HEK293 (cell line): ENCODE data around the gene DNAI1.

ENCODE experiments used
- CTCF ChIA-PET: fragments of 350-600 bp; formaldehyde crosslinking; extraction: SDS; loops from one replicate; lab custom pipeline; 2021; ENCODE audit warnings: antibody characterized with exemption; lab: Yijun Ruan, JAX
- POLR2A ChIA-PET: fragments of 300-600 bp; formaldehyde crosslinking; extraction: SDS; loops from one replicate; lab custom pipeline; 2020; ENCODE audit warnings: antibody characterized with exemption, inconsistent platforms; lab: Yijun Ruan, JAX
- H3K27ac ChIP-seq: fragments of 200-500 bp; sonication (Bioruptor generic); 2 replicates; pipeline ENCODE4 v1.5.1; 2014; ENCODE audit warnings: low read depth, low read length, control low read depth, inconsistent platforms; ENCODE audit errors: extremely low read depth
- H3K36me3 ChIP-seq, 2 experiments: fragments of 200-500 bp in 1 of 2; sonication (Bioruptor generic) in 1 of 2; 1 replicate in 1 of 2; 2 replicates in 1 of 2; pipeline ENCODE4 v1.5.1; 2014 to 2017; ENCODE audit warnings: inconsistent platforms in 2 of 2, low read length in 2 of 2; ENCODE audit not compliant: control insufficient read depth in 2 of 2, insufficient read depth in 1 of 2
- H3K4me1 ChIP-seq: fragments of 200-500 bp; sonication (Bioruptor generic); 2 replicates; pipeline ENCODE4 v1.5.1; 2014; ENCODE audit warnings: mild to moderate bottlenecking, low read length, inconsistent platforms; ENCODE audit not compliant: control insufficient read depth, insufficient read depth
- H3K4me3 ChIP-seq: 2 replicates; pipeline ENCODE4 v1.5.1; 2011; ENCODE audit warnings: low read depth, mild to moderate bottlenecking, control low read depth, low read length, moderate library complexity
- H3K9me3 ChIP-seq: fragments of 200-500 bp; sonication (Bioruptor generic); 2 replicates; pipeline ENCODE4 v1.5.1; 2014; ENCODE audit warnings: low read depth, low read length, inconsistent platforms; ENCODE audit not compliant: control insufficient read depth, insufficient read depth
- FEZF1 ChIP-seq: fragments of 450-650 bp; formaldehyde crosslinking; IDR thresholded peaks from 2 replicates; pipeline ENCODE4 v1.5.1; 2016; ENCODE audit warnings: missing biosample characterization, missing genetic modification characterization
- KLF8 ChIP-seq: fragments of 450-650 bp; formaldehyde crosslinking; IDR thresholded peaks from 2 replicates; pipeline ENCODE4 v1.5.1; 2016; ENCODE audit warnings: missing biosample characterization, missing genetic modification characterization
- REPIN1 ChIP-seq: fragments of 450-650 bp; formaldehyde crosslinking; IDR thresholded peaks from 2 replicates; pipeline ENCODE4 v1.5.1; 2017; ENCODE audit warnings: missing biosample characterization, missing genetic modification characterization, low read depth
- ZFP69B ChIP-seq: fragments of 450-650 bp; formaldehyde crosslinking; IDR thresholded peaks from 2 replicates; pipeline ENCODE4 v1.5.1; 2016; ENCODE audit warnings: missing biosample characterization, missing genetic modification characterization
- ZNF146 ChIP-seq: fragments of 450-650 bp; formaldehyde crosslinking; IDR thresholded peaks from 2 replicates; pipeline ENCODE4 v1.5.1; 2016; ENCODE audit warnings: missing biosample characterization, missing genetic modification characterization
- ZNF223 ChIP-seq: fragments of 450-650 bp; formaldehyde crosslinking; IDR thresholded peaks from 2 replicates; pipeline ENCODE4 v1.5.1; 2016; ENCODE audit warnings: missing biosample characterization, missing genetic modification characterization
- ZNF473 ChIP-seq: fragments of 450-650 bp; formaldehyde crosslinking; IDR thresholded peaks from 2 replicates; pipeline ENCODE4 v1.5.1; 2017; ENCODE audit warnings: missing biosample characterization, missing genetic modification characterization
- ZNF610 ChIP-seq: fragments of 450-650 bp; formaldehyde crosslinking; IDR thresholded peaks from 2 replicates; pipeline ENCODE4 v1.5.1; 2016; ENCODE audit warnings: missing biosample characterization, missing genetic modification characterization, borderline replicate concordance
- TF ChIP-seq, protein P1 (sequence below): fragments of 450-650 bp; formaldehyde crosslinking; IDR thresholded peaks from 2 replicates; pipeline ENCODE4 v1.5.1; 2016; ENCODE audit warnings: missing biosample characterization, missing genetic modification characterization
- TF ChIP-seq, protein P2 (sequence below): fragments of 450-650 bp; formaldehyde crosslinking; optimal IDR thresholded peaks from 2 replicates; pipeline ENCODE3; 2016; ENCODE audit warnings: missing biosample characterization, mild to moderate bottlenecking, missing genetic modification characterization
- TF ChIP-seq, protein P3 (sequence below): fragments of 450-650 bp; formaldehyde crosslinking; IDR thresholded peaks from 2 replicates; pipeline ENCODE4 v1.5.1; 2016; ENCODE audit warnings: missing biosample characterization, missing genetic modification characterization
- TF ChIP-seq, protein P4 (sequence below): fragments of 450-650 bp; formaldehyde crosslinking; IDR thresholded peaks from 2 replicates; pipeline ENCODE4 v1.5.1; 2016; ENCODE audit warnings: missing biosample characterization, missing genetic modification characterization

The DNAI1 gene

DNA sequence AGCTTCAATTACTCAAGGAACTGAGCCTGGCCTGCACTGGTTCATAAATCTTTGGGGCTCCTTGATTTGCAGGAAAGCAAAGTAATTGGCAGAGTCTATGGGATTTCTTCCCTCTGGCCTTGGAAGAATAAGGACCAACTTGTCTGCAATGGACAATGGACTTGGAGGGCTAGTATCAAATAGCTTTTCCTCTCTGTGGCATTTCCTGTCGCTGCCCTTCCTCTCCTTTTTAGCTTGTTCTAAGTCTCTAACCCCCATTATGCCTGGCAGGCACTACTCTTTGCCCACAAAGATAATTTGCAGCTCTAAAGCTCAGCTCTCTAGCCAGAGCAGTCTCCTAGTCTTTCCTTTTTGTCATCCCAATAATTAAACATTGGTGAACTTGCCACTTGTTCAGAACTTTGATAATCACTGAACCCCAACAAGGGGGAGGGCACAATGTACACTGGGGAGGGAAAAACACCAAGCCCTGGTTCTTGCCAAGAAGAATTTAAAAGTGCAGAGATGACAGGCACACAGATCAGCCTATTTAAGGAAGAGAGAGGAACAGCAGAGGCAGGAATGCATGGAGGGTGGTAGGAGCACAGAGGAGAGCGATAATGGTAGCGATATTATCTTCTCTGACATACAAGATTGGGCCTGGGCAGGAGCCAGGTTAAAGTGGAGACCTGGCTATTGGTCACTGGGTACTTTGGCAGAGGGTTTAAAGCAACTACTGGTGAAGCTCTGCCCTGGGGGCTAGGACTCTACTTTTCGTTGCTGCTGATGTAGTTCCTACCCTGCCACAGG is 38.7 kb upstream of the DNAI1 start:
- H3K36me3 ChIP-seq, result no peaks in the 10 kb centered on the region; a peak in 1 of 3 replicates
- ChIA-PET CTCF (interaction anchor here (0.6 to 2.4 kb wide), 3 partner anchors 16 to 172 kb away, joined by 3 to 8 read pairs (median 7); a partner anchor contains a TSS), POLR2A (interaction anchor here (0.8 kb wide), 1 partner anchor 16 kb away, joined by 3 read pairs; no protein-coding TSS in a partner anchor)
- no peak overlapping the region for H3K27ac ChIP-seq
- TF ChIP-seq, protein P1, sequence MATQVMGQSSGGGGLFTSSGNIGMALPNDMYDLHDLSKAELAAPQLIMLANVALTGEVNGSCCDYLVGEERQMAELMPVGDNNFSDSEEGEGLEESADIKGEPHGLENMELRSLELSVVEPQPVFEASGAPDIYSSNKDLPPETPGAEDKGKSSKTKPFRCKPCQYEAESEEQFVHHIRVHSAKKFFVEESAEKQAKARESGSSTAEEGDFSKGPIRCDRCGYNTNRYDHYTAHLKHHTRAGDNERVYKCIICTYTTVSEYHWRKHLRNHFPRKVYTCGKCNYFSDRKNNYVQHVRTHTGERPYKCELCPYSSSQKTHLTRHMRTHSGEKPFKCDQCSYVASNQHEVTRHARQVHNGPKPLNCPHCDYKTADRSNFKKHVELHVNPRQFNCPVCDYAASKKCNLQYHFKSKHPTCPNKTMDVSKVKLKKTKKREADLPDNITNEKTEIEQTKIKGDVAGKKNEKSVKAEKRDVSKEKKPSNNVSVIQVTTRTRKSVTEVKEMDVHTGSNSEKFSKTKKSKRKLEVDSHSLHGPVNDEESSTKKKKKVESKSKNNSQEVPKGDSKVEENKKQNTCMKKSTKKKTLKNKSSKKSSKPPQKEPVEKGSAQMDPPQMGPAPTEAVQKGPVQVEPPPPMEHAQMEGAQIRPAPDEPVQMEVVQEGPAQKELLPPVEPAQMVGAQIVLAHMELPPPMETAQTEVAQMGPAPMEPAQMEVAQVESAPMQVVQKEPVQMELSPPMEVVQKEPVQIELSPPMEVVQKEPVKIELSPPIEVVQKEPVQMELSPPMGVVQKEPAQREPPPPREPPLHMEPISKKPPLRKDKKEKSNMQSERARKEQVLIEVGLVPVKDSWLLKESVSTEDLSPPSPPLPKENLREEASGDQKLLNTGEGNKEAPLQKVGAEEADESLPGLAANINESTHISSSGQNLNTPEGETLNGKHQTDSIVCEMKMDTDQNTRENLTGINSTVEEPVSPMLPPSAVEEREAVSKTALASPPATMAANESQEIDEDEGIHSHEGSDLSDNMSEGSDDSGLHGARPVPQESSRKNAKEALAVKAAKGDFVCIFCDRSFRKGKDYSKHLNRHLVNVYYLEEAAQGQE (tag by site-specific recombination), result no peak
- TF ChIP-seq KLF8 (tag by site-specific recombination) (no peak), REPIN1 (tag by site-specific recombination) (no peak)
- TF ChIP-seq, protein P2, sequence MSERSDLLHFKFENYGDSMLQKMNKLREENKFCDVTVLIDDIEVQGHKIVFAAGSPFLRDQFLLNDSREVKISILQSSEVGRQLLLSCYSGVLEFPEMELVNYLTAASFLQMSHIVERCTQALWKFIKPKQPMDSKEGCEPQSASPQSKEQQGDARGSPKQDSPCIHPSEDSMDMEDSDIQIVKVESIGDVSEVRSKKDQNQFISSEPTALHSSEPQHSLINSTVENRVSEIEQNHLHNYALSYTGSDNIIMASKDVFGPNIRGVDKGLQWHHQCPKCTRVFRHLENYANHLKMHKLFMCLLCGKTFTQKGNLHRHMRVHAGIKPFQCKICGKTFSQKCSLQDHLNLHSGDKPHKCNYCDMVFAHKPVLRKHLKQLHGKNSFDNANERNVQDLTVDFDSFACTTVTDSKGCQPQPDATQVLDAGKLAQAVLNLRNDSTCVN, result no peak
- H3K4me1 ChIP-seq, result no peaks in the 10 kb centered on the region
- H3K4me3 ChIP-seq, result no peak overlapping the region
- H3K9me3 ChIP-seq, result no peaks in the 10 kb centered on the region

DNA sequence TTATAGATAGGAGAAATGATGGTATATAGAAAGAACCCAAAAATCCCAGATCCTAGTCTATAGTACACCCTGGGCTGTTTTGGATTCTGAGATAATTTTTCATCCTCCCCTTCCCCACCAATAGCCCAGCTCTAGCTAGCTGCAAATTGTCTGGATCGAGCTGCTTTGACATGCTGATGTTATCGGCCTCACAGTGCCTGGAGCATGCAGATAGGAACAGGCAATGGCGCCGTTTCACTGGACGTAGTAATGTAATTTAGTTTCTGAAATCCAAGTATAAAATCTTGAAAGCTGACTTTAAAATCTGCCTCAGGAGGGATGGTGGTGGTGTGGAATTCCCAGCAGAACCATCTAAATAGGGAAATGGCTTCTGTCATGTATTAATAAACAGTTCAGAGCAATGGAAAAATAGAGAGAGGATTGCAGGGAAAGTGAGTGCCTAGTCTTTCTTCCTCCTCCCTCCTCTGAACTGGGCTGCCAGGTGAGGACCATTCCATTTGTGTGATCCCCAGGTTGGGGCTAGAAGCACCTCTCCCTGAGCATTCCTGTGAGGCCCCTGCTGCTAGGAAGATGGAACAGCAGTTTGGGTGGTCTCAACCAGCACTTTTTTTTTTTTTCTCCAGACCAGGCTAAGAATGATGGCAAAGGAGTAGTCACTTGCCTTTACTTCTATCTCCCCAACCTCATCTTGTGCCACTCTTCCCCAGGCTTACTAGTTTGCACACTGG is 32.1 kb upstream of the DNAI1 start:
- TF ChIP-seq, protein P3, sequence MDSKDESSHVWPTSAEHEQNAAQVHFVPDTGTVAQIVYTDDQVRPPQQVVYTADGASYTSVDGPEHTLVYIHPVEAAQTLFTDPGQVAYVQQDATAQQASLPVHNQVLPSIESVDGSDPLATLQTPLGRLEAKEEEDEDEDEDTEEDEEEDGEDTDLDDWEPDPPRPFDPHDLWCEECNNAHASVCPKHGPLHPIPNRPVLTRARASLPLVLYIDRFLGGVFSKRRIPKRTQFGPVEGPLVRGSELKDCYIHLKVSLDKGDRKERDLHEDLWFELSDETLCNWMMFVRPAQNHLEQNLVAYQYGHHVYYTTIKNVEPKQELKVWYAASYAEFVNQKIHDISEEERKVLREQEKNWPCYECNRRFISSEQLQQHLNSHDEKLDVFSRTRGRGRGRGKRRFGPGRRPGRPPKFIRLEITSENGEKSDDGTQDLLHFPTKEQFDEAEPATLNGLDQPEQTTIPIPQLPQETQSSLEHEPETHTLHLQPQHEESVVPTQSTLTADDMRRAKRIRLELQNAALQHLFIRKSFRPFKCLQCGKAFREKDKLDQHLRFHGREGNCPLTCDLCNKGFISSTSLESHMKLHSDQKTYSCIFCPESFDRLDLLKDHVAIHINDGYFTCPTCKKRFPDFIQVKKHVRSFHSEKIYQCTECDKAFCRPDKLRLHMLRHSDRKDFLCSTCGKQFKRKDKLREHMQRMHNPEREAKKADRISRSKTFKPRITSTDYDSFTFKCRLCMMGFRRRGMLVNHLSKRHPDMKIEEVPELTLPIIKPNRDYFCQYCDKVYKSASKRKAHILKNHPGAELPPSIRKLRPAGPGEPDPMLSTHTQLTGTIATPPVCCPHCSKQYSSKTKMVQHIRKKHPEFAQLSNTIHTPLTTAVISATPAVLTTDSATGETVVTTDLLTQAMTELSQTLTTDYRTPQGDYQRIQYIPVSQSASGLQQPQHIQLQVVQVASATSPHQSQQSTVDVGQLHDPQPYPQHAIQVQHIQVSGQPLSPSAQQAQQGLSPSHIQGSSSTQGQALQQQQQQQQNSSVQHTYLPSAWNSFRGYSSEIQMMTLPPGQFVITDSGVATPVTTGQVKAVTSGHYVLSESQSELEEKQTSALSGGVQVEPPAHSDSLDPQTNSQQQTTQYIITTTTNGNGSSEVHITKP (tag by site-specific recombination), result 0 out of 2 replicates have a peak, but pooled peaks have one; percentile 33
- TF ChIP-seq ZNF610 (tag by site-specific recombination) (no peak), ZFP69B (tag by site-specific recombination) (no peak), REPIN1 (tag by site-specific recombination) (no peak), FEZF1 (tag by site-specific recombination) (no peak), ZNF146 (tag by site-specific recombination) (no peak), ZNF223 (tag by site-specific recombination) (no peak), ZNF473 (no peak)
- TF ChIP-seq, protein P4, sequence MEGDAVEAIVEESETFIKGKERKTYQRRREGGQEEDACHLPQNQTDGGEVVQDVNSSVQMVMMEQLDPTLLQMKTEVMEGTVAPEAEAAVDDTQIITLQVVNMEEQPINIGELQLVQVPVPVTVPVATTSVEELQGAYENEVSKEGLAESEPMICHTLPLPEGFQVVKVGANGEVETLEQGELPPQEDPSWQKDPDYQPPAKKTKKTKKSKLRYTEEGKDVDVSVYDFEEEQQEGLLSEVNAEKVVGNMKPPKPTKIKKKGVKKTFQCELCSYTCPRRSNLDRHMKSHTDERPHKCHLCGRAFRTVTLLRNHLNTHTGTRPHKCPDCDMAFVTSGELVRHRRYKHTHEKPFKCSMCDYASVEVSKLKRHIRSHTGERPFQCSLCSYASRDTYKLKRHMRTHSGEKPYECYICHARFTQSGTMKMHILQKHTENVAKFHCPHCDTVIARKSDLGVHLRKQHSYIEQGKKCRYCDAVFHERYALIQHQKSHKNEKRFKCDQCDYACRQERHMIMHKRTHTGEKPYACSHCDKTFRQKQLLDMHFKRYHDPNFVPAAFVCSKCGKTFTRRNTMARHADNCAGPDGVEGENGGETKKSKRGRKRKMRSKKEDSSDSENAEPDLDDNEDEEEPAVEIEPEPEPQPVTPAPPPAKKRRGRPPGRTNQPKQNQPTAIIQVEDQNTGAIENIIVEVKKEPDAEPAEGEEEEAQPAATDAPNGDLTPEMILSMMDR (tag by site-specific recombination), result no peak
- TF ChIP-seq, all 188 proteins: peak for 1
- ChIA-PET POLR2A (no interaction called here), CTCF (interaction anchor here (2.0 kb wide), 2 partner anchors 23 to 75 kb away, joined by 6 to 8 read pairs; no protein-coding TSS in a partner anchor)
- H3K4me3 ChIP-seq, result no peak overlapping the region
- no peak overlapping the region for H3K27ac ChIP-seq
- H3K4me1 ChIP-seq, result no peaks in the 10 kb centered on the region
- peaks cover 0 to 18% of the 10 kb centered on the region in 2 experiments; a peak in 2 of 3 replicates for H3K36me3 ChIP-seq
- H3K9me3 ChIP-seq, result no peaks in the 10 kb centered on the region
